Measurements from ENCODE around the gene PDCD6IP. TPM values are rescaled to one million over a fixed set of nuclear protein-coding genes. Genes with fewer than 3 reads are reported as not detected.

The PDCD6IP gene
- total RNA-seq, 4 donors from 2014 or later, result 93.9 to 181 (median 127) TPM

GRCh38 chr3:33758281-33758680 is 40.1 kb upstream of the PDCD6IP start:
- Histone ChIP-seq H3K9me3 (no peaks in the 10 kb centered on the region), H3K36me3 (no peaks in the 10 kb centered on the region), H3K4me3 (no peak overlapping the region), H3K27ac (no peak overlapping the region), H3K27me3 (no peaks in the 10 kb centered on the region), H3K4me1 (no peaks in the 10 kb centered on the region)
- ATAC-seq (no peak), DNase-seq (no peak)
- intact Hi-C loops (cut with DNase I; ENCODE audit: low total_unique reads) (no loop called here), in situ Hi-C loops (cut with MboI; ENCODE audit: low sequenced_read_pairs in 4 of 4) (no loop called here)
- no peak for TF ChIP-seq POLR2A (IDR thresholded peaks at IDR 0.05)
- TF ChIP-seq CTCF (IDR thresholded peaks at IDR 0.05 in 4 of 5, conservative IDR thresholded peaks at IDR 0.05 in 1 of 5), result no peak

GRCh38 chr3:33758864-33759263 is 39.6 kb upstream of the PDCD6IP start:
- intact Hi-C loops (cut with DNase I; ENCODE audit: low total_unique reads) (no loop called here), in situ Hi-C loops (cut with MboI; ENCODE audit: low sequenced_read_pairs in 4 of 4) (no loop called here)
- no peaks in the 10 kb centered on the region for H3K9me3 ChIP-seq
- no peak for ATAC-seq
- no peak for DNase-seq
- H3K27ac ChIP-seq, result no peak overlapping the region
- H3K4me1 ChIP-seq, result no peaks in the 10 kb centered on the region
- no peak overlapping the region for H3K4me3 ChIP-seq
- no peaks in the 10 kb centered on the region for H3K27me3 ChIP-seq
- no peaks in the 10 kb centered on the region for H3K36me3 ChIP-seq
- TF ChIP-seq CTCF (IDR thresholded peaks at IDR 0.05 in 4 of 5, conservative IDR thresholded peaks at IDR 0.05 in 1 of 5) (no peak), POLR2A (IDR thresholded peaks at IDR 0.05) (no peak)

GRCh38 chr3:33768578-33769330 is 29.7 kb upstream of the PDCD6IP start:
- in situ Hi-C loops (cut with MboI; ENCODE audit: low sequenced_read_pairs in 4 of 4) (no loop called here), intact Hi-C loops (cut with DNase I; ENCODE audit: low total_unique reads) (no loop called here)
- Histone ChIP-seq H3K27me3 (no peaks in the 10 kb centered on the region), H3K36me3 (no peaks in the 10 kb centered on the region), H3K9me3 (no peaks in the 10 kb centered on the region), H3K27ac (no peak overlapping the region), H3K4me1 (no peaks in the 10 kb centered on the region), H3K4me3 (no peak overlapping the region)
- DNase-seq, result no peak
- no peak for ATAC-seq
- TF ChIP-seq POLR2A (IDR thresholded peaks at IDR 0.05) (no peak), CTCF (IDR thresholded peaks at IDR 0.05 in 4 of 5, conservative IDR thresholded peaks at IDR 0.05 in 1 of 5) (no peak)

GRCh38 chr3:33773637-33774036 is 24.8 kb upstream of the PDCD6IP start:
- Histone ChIP-seq H3K9me3 (no peaks in the 10 kb centered on the region), H3K27me3 (no peaks in the 10 kb centered on the region), H3K27ac (no peak overlapping the region), H3K4me1 (no peaks in the 10 kb centered on the region), H3K36me3 (no peaks in the 10 kb centered on the region), H3K4me3 (no peak overlapping the region)
- intact Hi-C loops (cut with DNase I; ENCODE audit: low total_unique reads), result no loop called here
- in situ Hi-C loops (cut with MboI; ENCODE audit: low sequenced_read_pairs in 4 of 4), result no loop called here
- no peak for TF ChIP-seq POLR2A (IDR thresholded peaks at IDR 0.05)
- no peak for TF ChIP-seq CTCF (IDR thresholded peaks at IDR 0.05 in 4 of 5, conservative IDR thresholded peaks at IDR 0.05 in 1 of 5)
- ATAC-seq (no peak), DNase-seq (no peak)

- H3K4me1 ChIP-seq, result no peaks in the 10 kb centered on the region
Observed at GRCh38 chr3:33775363-33775762, 23.1 kb upstream of the PDCD6IP start.

More at GRCh38 chr3:33775363-33775762, 23.1 kb upstream of the PDCD6IP start:
- no peak overlapping the region for H3K4me3 ChIP-seq
- H3K36me3 ChIP-seq, result no peaks in the 10 kb centered on the region
- in situ Hi-C loops (cut with MboI; ENCODE audit: low sequenced_read_pairs in 4 of 4) (no loop called here), intact Hi-C loops (cut with DNase I; ENCODE audit: low total_unique reads) (no loop called here)
- DNase-seq, result no peak
- no peak for ATAC-seq
- H3K27ac ChIP-seq, result no peak overlapping the region
- H3K27me3 ChIP-seq, result no peaks in the 10 kb centered on the region
- no peaks in the 10 kb centered on the region for H3K9me3 ChIP-seq
- TF ChIP-seq CTCF (IDR thresholded peaks at IDR 0.05 in 4 of 5, conservative IDR thresholded peaks at IDR 0.05 in 1 of 5) (no peak), POLR2A (IDR thresholded peaks at IDR 0.05) (no peak)

Measured in gastrocnemius medialis (tissue), 4 donors.